H1 (cell line): Measurements from ENCODE around the gene CRYBB2. TPM values are rescaled to one million over a fixed set of nuclear protein-coding genes. Genes with fewer than 3 reads are reported as not detected.

ENCODE experiments used
- CHD1 ChIP-seq: IDR thresholded peaks from 2 replicates; pipeline ENCODE4 v1.6.1; 2012; ENCODE audit warnings: low read depth, low read length, improper control_type of control experiment
- JUN ChIP-seq: IDR thresholded peaks from 2 replicates; pipeline ENCODE4 v1.6.1; 2011; ENCODE audit warnings: low read depth, mild to moderate bottlenecking, improper control_type of control experiment, low read length
- JUND ChIP-seq: IDR thresholded peaks from 2 replicates; pipeline ENCODE4 v1.6.1; 2011; ENCODE audit warnings: mild to moderate bottlenecking, improper control_type of control experiment, low read length
- NANOG ChIP-seq: IDR thresholded peaks from 2 replicates; pipeline ENCODE4 v1.6.1; 2011; ENCODE audit warnings: low read length, low read depth, mild to moderate bottlenecking, inconsistent platforms; ENCODE audit not compliant: insufficient read depth, poor library complexity, severe bottlenecking
- TBP ChIP-seq: IDR thresholded peaks from 2 replicates; pipeline ENCODE4 v1.6.1; 2011; ENCODE audit warnings: low read depth, low read length, improper control_type of control experiment
- ZNF274 ChIP-seq: IDR thresholded peaks from 2 replicates; pipeline ENCODE4 v1.7.0; 2012; ENCODE audit warnings: low read length, borderline replicate concordance; ENCODE audit errors: extremely low read depth
- polyA plus RNA-seq, 7 experiments: library from polyadenylated mRNA; depleted of rRNA in 3 of 7; stranded (reverse) in 5 of 7; unstranded in 2 of 7; fragments of >200 nt in 5 of 7; fragments of 200-250 nt in 2 of 7; gene quantifications; 1 replicate in 5 of 7; 2 replicates in 1 of 7; 4 replicates in 1 of 7; pipeline versions ENCODE4 v1.2.1 to v1.2.3, GENCODE V29; 2011 to 2013; ENCODE audit warnings: missing spikeins in 2 of 7, mixed read lengths in 2 of 7
- total RNA-seq: library from RNA; stranded (reverse); fragmentation: NEBNext Ultra II Directional; extraction: Animal tissue kit (Norgen Biotek cat#: 25700); gene quantifications from 2 replicates; pipeline ENCODE4 v1.2.1, GENCODE V29; 2021

The CRYBB2 gene
- total and polyA plus RNA-seq, 2 of the 8 experiments (the other 6 are each of a cell fraction or from before 2014, with no cell fraction given) = 0.12 TPM; not detected in 1

GRCh38 chr22:25197340-25197739 is 22.1 kb upstream of the CRYBB2 start (continued):
- TF ChIP-seq JUN (no peak), CHD1 (no peak), ZNF274 (no peak), TBP (no peak), NANOG (no peak), JUND (no peak)
